Measurements from ENCODE around the gene C2orf92.
"Not testable (repeated sequence)": the region's sequence is repeated elsewhere in the genome, so short reads cannot be mapped to it uniquely, and the experiment has no call there.

DNA sequence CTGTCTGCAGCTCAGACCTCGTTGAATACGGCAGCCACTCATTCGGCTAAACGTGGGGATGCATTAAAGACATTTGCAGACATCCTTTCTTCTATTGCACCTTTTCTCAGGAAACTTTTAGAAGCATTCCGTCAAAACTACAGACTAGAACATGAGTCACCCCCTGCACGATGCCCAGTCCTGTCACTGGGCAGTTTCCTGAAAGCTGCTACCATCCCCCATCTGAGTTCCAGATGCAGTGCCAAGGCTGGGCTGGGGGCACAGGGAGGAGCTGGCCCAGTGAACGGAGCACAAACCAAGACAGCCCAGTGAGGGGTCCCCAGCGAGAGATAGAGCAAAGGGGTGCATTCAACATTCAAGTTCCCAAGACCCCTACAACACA is 43.5 kb upstream of the C2orf92 start:
- not testable (repeated sequence) for TF ChIP-seq CTCF, EZH2phosphoT487 (IDR thresholded peaks at IDR 0.05)

All from neural progenitor cell (in vitro differentiated cells).